ENCODE data around the gene LDHAL6B. TPM values are rescaled to one million over a fixed set of nuclear protein-coding genes. Genes with fewer than 3 reads are reported as not detected.

LDHAL6B gene
- total RNA-seq, 3 donors from 2014 or later, result not detected

GRCh38 chr15:59186501-59186900 lies 20.1 kb upstream of the LDHAL6B start:
- Histone ChIP-seq H3K4me1 (no peaks in the 10 kb centered on the region), H3K9me3 (peaks cover 0 to 3% of the 10 kb centered on the region in 2 donors), H3K27ac (no peak overlapping the region), H3K36me3 (peaks cover 10% of the 10 kb centered on the region), H3K4me3 (no peak overlapping the region), H3K27me3 (no peaks in the 10 kb centered on the region)
- TF ChIP-seq POLR2AphosphoS5 (IDR thresholded peaks at IDR 0.05) (no peak), POLR2A (IDR thresholded peaks at IDR 0.05) (no peak)
- TF ChIP-seq, protein P1, sequence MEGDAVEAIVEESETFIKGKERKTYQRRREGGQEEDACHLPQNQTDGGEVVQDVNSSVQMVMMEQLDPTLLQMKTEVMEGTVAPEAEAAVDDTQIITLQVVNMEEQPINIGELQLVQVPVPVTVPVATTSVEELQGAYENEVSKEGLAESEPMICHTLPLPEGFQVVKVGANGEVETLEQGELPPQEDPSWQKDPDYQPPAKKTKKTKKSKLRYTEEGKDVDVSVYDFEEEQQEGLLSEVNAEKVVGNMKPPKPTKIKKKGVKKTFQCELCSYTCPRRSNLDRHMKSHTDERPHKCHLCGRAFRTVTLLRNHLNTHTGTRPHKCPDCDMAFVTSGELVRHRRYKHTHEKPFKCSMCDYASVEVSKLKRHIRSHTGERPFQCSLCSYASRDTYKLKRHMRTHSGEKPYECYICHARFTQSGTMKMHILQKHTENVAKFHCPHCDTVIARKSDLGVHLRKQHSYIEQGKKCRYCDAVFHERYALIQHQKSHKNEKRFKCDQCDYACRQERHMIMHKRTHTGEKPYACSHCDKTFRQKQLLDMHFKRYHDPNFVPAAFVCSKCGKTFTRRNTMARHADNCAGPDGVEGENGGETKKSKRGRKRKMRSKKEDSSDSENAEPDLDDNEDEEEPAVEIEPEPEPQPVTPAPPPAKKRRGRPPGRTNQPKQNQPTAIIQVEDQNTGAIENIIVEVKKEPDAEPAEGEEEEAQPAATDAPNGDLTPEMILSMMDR (IDR thresholded peaks at IDR 0.05), result no peak
- DNase-seq (ENCODE audit: low spot score in 2 of 2), result no peak
- intact Hi-C loops (cut with DNase I; ENCODE audit: low total_unique reads), result no loop called here

- Histone ChIP-seq H3K4me1 (no peaks in the 10 kb centered on the region), H3K27me3 (no peaks in the 10 kb centered on the region), H3K36me3 (peaks cover 10% of the 10 kb centered on the region), H3K4me3 (no peak overlapping the region), H3K27ac (no peak overlapping the region), H3K9me3 (no peaks in the 10 kb centered on the region)
- TF ChIP-seq POLR2A (IDR thresholded peaks at IDR 0.05) (no peak), POLR2AphosphoS5 (IDR thresholded peaks at IDR 0.05) (no peak)
- TF ChIP-seq, protein P1 (IDR thresholded peaks at IDR 0.05), result no peak
- intact Hi-C loops (cut with DNase I; ENCODE audit: low total_unique reads), result no loop called here
- DNase-seq (ENCODE audit: low spot score in 2 of 2), result no peak
Measured at GRCh38 chr15:59189241-59189640, 17.4 kb upstream of the LDHAL6B start.

- TF ChIP-seq POLR2A (IDR thresholded peaks at IDR 0.05), result no peak
- TF ChIP-seq, protein P1 (IDR thresholded peaks at IDR 0.05), result no peak
- no peak for TF ChIP-seq POLR2AphosphoS5 (IDR thresholded peaks at IDR 0.05)
- no peak for DNase-seq (ENCODE audit: low spot score in 2 of 2)
- no peaks in the 10 kb centered on the region for H3K4me1 ChIP-seq
- no peaks in the 10 kb centered on the region for H3K9me3 ChIP-seq
- no peak overlapping the region for H3K27ac ChIP-seq
- intact Hi-C loops (cut with DNase I; ENCODE audit: low total_unique reads), result no loop called here
- H3K27me3 ChIP-seq, result no peaks in the 10 kb centered on the region
- no peak overlapping the region for H3K4me3 ChIP-seq
- H3K36me3 ChIP-seq, result peaks cover 10% of the 10 kb centered on the region
Measured at GRCh38 chr15:59190291-59190690, 16.4 kb upstream of the LDHAL6B start.

GRCh38 chr15:59191855-59192237 lies 14.8 kb upstream of the LDHAL6B start:
- no peaks in the 10 kb centered on the region for H3K9me3 ChIP-seq
- no peak overlapping the region for H3K4me3 ChIP-seq
- DNase-seq (ENCODE audit: low spot score in 2 of 2), result no peak
- TF ChIP-seq POLR2AphosphoS5 (IDR thresholded peaks at IDR 0.05), result no peak
- TF ChIP-seq POLR2A (IDR thresholded peaks at IDR 0.05), result no peak
- TF ChIP-seq, protein P1 (IDR thresholded peaks at IDR 0.05), result no peak
- intact Hi-C loops (cut with DNase I; ENCODE audit: low total_unique reads), result no loop called here
- no peak overlapping the region for H3K27ac ChIP-seq
- peaks cover 10% of the 10 kb centered on the region for H3K36me3 ChIP-seq
- no peaks in the 10 kb centered on the region for H3K27me3 ChIP-seq
- no peaks in the 10 kb centered on the region for H3K4me1 ChIP-seq

- Histone ChIP-seq H3K27me3 (no peaks in the 10 kb centered on the region), H3K36me3 (no peaks in the 10 kb centered on the region), H3K9me3 (no peaks in the 10 kb centered on the region), H3K27ac (no peak overlapping the region), H3K4me1 (no peaks in the 10 kb centered on the region), H3K4me3 (no peak overlapping the region)
- TF ChIP-seq POLR2A (IDR thresholded peaks at IDR 0.05) (no peak), POLR2AphosphoS5 (IDR thresholded peaks at IDR 0.05) (no peak)
- TF ChIP-seq, protein P1 (IDR thresholded peaks at IDR 0.05), result no peak
- intact Hi-C loops (cut with DNase I; ENCODE audit: low total_unique reads), result no loop called here
- no peak for DNase-seq (ENCODE audit: low spot score in 2 of 2)
Measured at GRCh38 chr15:59194639-59195325, 11.9 kb upstream of the LDHAL6B start.
